Gastrocnemius medialis (tissue), 4 donors: ENCODE results near the gene SMTNL2.
A peak's percentile ranks its signal among the peaks of the same experiment; 100 is the strongest.

Experiments used
- POLR2A ChIP-seq, 2 donors: fragments of 450-650 bp; IDR thresholded peaks; one replicate each; pipeline ENCODE4 v1.6.1; 2017; ENCODE audit warnings: antibody characterized with exemption in 2 of 2, mild to moderate bottlenecking in 2 of 2, moderate library complexity in 2 of 2
- TF ChIP-seq, protein P1 (sequence below), 5 experiments: fragments of 450-650 bp in 3 of 5; fragments of 200-600 bp in 2 of 5; sonication (generic) in 2 of 5; IDR thresholded peaks in 4 of 5; conservative IDR thresholded peaks in 1 of 5; 1 replicate in 4 of 5; 2 replicates in 1 of 5; pipeline ENCODE4 v1.5.1; 2016 to 2019; ENCODE audit warnings: antibody characterized with exemption in 5 of 5, mild to moderate bottlenecking in 3 of 5, moderate library complexity in 3 of 5

- peak; percentile 95 to 96 for TF ChIP-seq POLR2A (IDR thresholded peaks at IDR 0.05)
- TF ChIP-seq, protein P1, sequence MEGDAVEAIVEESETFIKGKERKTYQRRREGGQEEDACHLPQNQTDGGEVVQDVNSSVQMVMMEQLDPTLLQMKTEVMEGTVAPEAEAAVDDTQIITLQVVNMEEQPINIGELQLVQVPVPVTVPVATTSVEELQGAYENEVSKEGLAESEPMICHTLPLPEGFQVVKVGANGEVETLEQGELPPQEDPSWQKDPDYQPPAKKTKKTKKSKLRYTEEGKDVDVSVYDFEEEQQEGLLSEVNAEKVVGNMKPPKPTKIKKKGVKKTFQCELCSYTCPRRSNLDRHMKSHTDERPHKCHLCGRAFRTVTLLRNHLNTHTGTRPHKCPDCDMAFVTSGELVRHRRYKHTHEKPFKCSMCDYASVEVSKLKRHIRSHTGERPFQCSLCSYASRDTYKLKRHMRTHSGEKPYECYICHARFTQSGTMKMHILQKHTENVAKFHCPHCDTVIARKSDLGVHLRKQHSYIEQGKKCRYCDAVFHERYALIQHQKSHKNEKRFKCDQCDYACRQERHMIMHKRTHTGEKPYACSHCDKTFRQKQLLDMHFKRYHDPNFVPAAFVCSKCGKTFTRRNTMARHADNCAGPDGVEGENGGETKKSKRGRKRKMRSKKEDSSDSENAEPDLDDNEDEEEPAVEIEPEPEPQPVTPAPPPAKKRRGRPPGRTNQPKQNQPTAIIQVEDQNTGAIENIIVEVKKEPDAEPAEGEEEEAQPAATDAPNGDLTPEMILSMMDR (IDR thresholded peaks at IDR 0.05 in 4 of 5, conservative IDR thresholded peaks at IDR 0.05 in 1 of 5) = peak in 2 of 5 experiments; percentile 11 to 15
Observed at GRCh38 chr17:4584101-4584916, at the start of gene SMTNL2.
